K562 (cell line): ENCODE results near the gene SEC14L2. TPM values are rescaled to one million over a fixed set of nuclear protein-coding genes. Genes with fewer than 3 reads are reported as not detected.

ENCODE experiments used
- CHCHD3 ChIP-seq: fragments of 250-450 bp; sonication (Bioruptor Pico); IDR thresholded peaks from 2 replicates; pipeline ENCODE4 v2.1.2; 2022; ENCODE audit warnings: mild to moderate bottlenecking
- HNRNPK ChIP-seq: fragments of 200-400 bp; formaldehyde crosslinking; IDR thresholded peaks from one replicate; pipeline ENCODE4 v1.6.1; 2018; ENCODE audit warnings: mild to moderate bottlenecking, low read depth, low read length; ENCODE audit not compliant: poor library complexity, severe bottlenecking
- MAFK ChIP-seq: IDR thresholded peaks from 2 replicates; pipeline ENCODE4 v1.6.1; 2011; ENCODE audit warnings: low read length, improper control_type of control experiment
- MTA2 ChIP-seq: fragments of 450-650 bp; IDR thresholded peaks from 2 replicates; pipeline ENCODE4 v1.6.1; 2016; ENCODE audit warnings: low read depth
- NONO ChIP-seq, 2 experiments: fragments of 200-400 bp in 1 of 2; fragments of 450-650 bp in 1 of 2; formaldehyde crosslinking in 1 of 2; IDR thresholded peaks; 2 replicates each; pipeline ENCODE4 v1.6.1; 2017; ENCODE audit warnings: low read depth in 2 of 2, mild to moderate bottlenecking in 2 of 2, moderate library complexity in 2 of 2, low read length in 1 of 2
- PHF8 ChIP-seq: fragments of 200-600 bp; sonication (generic); IDR thresholded peaks from 2 replicates; pipeline ENCODE4 v1.6.1; 2012; ENCODE audit warnings: mixed run types, mild to moderate bottlenecking, inconsistent platforms, low read length, moderate library complexity, borderline replicate concordance
- PKNOX1 ChIP-seq: fragments of 450-650 bp; IDR thresholded peaks from 2 replicates; pipeline ENCODE4 v1.6.1; 2016
- POLR2G ChIP-seq: fragments of 200-400 bp; formaldehyde crosslinking; IDR thresholded peaks from 2 replicates; pipeline ENCODE4 v1.6.1; 2017; ENCODE audit warnings: low read depth, mild to moderate bottlenecking, antibody characterized with exemption, low read length, moderate library complexity
- SAFB2 ChIP-seq: fragments of 200-400 bp; formaldehyde crosslinking; IDR thresholded peaks from 2 replicates; pipeline ENCODE4 v1.6.1; 2018; ENCODE audit warnings: borderline replicate concordance, low read length, low read depth, moderate library complexity; ENCODE audit not compliant: severe bottlenecking
- SRSF7 ChIP-seq: fragments of 200-400 bp; formaldehyde crosslinking; optimal IDR thresholded peaks from 2 replicates; pipeline ENCODE3; 2017; ENCODE audit warnings: mild to moderate bottlenecking, low read depth, low read length
- ZFPM2 ChIP-seq: fragments of 250-450 bp; sonication (Bioruptor Pico); IDR thresholded peaks from 2 replicates; pipeline ENCODE4 v1.5.1; 2022; ENCODE audit warnings: mild to moderate bottlenecking
- ZNF398 ChIP-seq: fragments of 250-450 bp; sonication (Bioruptor Pico); IDR thresholded peaks from 2 replicates; pipeline ENCODE4 v1.8.0; 2021; ENCODE audit warnings: moderate library complexity, mild to moderate bottlenecking, inconsistent platforms
- ZNF766 ChIP-seq: fragments of 200-800 bp; sonication (Bioruptor generic); conservative IDR thresholded peaks from 2 replicates; pipeline ENCODE4 v1.6.1; 2016; ENCODE audit warnings: missing genetic modification characterization, missing compliant biosample characterization
- polyA plus RNA-seq, 8 experiments: library from polyadenylated mRNA; depleted of rRNA in 4 of 8; stranded (reverse) in 5 of 8; unstranded in 3 of 8; fragments of >200 nt; fragmentation: Nextera tagmentation in 2 of 8; fragmentation: Illumina TruSeq in 1 of 8; extraction: Ambion mirVana in 2 of 8; extraction: Trizol in 1 of 8; gene quantifications; 2 replicates each; pipeline versions ENCODE4 v1.2.1 to v1.2.3, GENCODE V29; 2011 to 2014; ENCODE audit warnings: inconsistent platforms in 1 of 8, missing spikeins in 1 of 8
- total RNA-seq, 7 experiments: library from RNA; depleted of rRNA in 6 of 7; stranded (reverse); fragments of >200 nt in 6 of 7; fragmentation: Illumina TruSeq in 2 of 7; extraction: Trizol in 2 of 7; gene quantifications; 2 replicates each; pipeline versions ENCODE4 v1.2.1 to v1.2.3, GENCODE V29; 2011 to 2021; ENCODE audit warnings: low replicate concordance in 1 of 7
- TF ChIP-seq, protein P1 (sequence below): fragments of 450-650 bp; formaldehyde crosslinking; IDR thresholded peaks from 2 replicates; pipeline ENCODE4 v1.4.0; 2020; ENCODE audit warnings: mild to moderate bottlenecking, moderate library complexity
- TF ChIP-seq, protein P2 (sequence below): fragments of 200-800 bp; sonication (Bioruptor generic); IDR thresholded peaks from 2 replicates; pipeline ENCODE4 v1.6.1; 2016; ENCODE audit warnings: missing genetic modification characterization, missing compliant biosample characterization

SEC14L2 gene
- total and polyA plus RNA-seq, 9 of the 15 experiments (the other 6 are each of a cell fraction or from before 2014, with no cell fraction given), result 0.03 to 0.17 (median 0.10) TPM

DNA sequence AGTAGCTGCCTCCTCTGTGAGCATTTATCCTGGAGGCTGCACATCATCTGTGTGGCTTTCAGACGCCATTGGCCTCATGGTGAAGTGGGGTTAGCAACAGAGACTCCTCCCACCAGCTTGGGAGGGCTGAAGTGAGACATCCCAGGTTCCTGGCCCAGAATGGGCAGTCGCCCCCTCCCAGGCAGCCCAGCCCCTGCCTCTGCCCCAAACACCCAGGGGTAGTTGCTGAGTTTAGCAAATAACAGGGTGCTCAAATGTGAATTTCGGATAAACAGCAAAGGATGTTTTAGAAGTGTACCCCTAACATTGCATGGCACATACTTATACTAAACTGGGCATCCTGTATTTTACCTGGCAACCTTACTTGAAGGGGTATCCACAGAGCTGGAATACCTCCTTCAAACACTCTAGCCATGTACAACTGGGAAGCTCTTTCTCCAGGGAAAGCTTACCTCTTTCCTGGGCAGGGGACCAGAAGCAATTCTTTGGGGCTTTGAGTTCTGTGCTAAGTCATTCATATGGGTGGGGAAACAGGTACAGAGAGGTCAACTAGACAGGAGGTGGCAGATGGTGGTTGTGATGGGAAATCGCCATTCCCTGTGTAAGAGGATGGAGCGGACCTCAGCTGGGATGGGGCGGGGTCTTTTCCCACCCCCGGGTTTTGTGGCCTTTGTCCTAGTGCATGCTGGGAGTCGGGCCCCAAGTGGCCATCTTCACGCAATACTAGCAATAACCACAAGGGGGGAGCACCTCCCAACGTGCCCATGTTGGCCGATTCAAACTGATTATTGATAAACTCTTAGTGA lies 48.0 kb downstream of the SEC14L2 start (continued):
- TF ChIP-seq, protein P1, sequence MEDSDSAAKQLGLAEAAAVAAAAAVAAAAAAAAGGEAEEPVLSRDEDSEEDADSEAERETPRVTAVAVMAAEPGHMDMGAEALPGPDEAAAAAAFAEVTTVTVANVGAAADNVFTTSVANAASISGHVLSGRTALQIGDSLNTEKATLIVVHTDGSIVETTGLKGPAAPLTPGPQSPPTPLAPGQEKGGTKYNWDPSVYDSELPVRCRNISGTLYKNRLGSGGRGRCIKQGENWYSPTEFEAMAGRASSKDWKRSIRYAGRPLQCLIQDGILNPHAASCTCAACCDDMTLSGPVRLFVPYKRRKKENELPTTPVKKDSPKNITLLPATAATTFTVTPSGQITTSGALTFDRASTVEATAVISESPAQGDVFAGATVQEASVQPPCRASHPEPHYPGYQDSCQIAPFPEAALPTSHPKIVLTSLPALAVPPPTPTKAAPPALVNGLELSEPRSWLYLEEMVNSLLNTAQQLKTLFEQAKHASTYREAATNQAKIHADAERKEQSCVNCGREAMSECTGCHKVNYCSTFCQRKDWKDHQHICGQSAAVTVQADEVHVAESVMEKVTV (CRISPR knock-in tag), result peak; percentile 48; the same call in 1 of the 2 replicates
- TF ChIP-seq ZFPM2 (CRISPR knock-in tag) (no peak), NONO (IDR thresholded peaks at IDR 0.05; ENCODE audit: low read depth in 2 of 2, low read length in 1 of 2) (no peak), HNRNPK (no peak), MTA2 (no peak), SRSF7 (no peak), SAFB2 (no peak), POLR2G (peak; percentile 63), ZNF398 (CRISPR knock-in tag) (no peak), PHF8 (no peak), MAFK (no peak), ZNF766 (CRISPR knock-in tag) (no peak; the same call in 1 of the 2 replicates), CHCHD3 (CRISPR knock-in tag) (peak; percentile 43; the same call in 1 of the 2 replicates), PKNOX1 (no peak)
- TF ChIP-seq, protein P2, sequence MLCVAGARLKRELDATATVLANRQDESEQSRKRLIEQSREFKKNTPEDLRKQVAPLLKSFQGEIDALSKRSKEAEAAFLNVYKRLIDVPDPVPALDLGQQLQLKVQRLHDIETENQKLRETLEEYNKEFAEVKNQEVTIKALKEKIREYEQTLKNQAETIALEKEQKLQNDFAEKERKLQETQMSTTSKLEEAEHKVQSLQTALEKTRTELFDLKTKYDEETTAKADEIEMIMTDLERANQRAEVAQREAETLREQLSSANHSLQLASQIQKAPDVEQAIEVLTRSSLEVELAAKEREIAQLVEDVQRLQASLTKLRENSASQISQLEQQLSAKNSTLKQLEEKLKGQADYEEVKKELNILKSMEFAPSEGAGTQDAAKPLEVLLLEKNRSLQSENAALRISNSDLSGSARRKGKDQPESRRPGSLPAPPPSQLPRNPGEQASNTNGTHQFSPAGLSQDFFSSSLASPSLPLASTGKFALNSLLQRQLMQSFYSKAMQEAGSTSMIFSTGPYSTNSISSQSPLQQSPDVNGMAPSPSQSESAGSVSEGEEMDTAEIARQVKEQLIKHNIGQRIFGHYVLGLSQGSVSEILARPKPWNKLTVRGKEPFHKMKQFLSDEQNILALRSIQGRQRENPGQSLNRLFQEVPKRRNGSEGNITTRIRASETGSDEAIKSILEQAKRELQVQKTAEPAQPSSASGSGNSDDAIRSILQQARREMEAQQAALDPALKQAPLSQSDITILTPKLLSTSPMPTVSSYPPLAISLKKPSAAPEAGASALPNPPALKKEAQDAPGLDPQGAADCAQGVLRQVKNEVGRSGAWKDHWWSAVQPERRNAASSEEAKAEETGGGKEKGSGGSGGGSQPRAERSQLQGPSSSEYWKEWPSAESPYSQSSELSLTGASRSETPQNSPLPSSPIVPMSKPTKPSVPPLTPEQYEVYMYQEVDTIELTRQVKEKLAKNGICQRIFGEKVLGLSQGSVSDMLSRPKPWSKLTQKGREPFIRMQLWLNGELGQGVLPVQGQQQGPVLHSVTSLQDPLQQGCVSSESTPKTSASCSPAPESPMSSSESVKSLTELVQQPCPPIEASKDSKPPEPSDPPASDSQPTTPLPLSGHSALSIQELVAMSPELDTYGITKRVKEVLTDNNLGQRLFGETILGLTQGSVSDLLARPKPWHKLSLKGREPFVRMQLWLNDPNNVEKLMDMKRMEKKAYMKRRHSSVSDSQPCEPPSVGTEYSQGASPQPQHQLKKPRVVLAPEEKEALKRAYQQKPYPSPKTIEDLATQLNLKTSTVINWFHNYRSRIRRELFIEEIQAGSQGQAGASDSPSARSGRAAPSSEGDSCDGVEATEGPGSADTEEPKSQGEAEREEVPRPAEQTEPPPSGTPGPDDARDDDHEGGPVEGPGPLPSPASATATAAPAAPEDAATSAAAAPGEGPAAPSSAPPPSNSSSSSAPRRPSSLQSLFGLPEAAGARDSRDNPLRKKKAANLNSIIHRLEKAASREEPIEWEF (CRISPR knock-in tag), result no peak
